Esophagus muscularis mucosa (tissue), 4 donors: ENCODE measurements around the gene HINT1. TPM values are rescaled to one million over a fixed set of nuclear protein-coding genes. Genes with fewer than 3 reads are reported as not detected.

Source experiments
- DNase-seq: peaks from one replicate; pipeline ENCODE4 v3.0.0-alpha.2; 2017; ENCODE audit errors: extremely low spot score
- H3K27ac ChIP-seq, 4 donors: fragments of 200-600 bp; sonication (generic); replicated peaks in 1 of 4; 1 replicate in 3 of 4; 2 replicates in 1 of 4; pipeline ENCODE4 v1.5.1; 2016 to 2019; ENCODE audit warnings: mild to moderate bottlenecking in 1 of 4
- H3K27me3 ChIP-seq, 4 donors: fragments of 200-600 bp; sonication (generic); one replicate each; pipeline versions ENCODE4 v1.5.1 to v1.6.0; 2016 to 2019
- H3K36me3 ChIP-seq, 4 donors: fragments of 200-600 bp; sonication (generic); one replicate each; pipeline ENCODE4 v1.5.1; 2016 to 2019
- H3K4me1 ChIP-seq, 4 donors: fragments of 200-600 bp; sonication (generic); one replicate each; pipeline ENCODE4 v1.5.1; 2016 to 2019
- H3K4me3 ChIP-seq, 4 donors: fragments of 200-600 bp; sonication (generic); 1 replicate in 2 of 4; 2 replicates in 2 of 4; pipeline ENCODE4 v1.5.1; 2016 to 2019; ENCODE audit warnings: mild to moderate bottlenecking in 4 of 4, moderate library complexity in 1 of 4
- H3K9me3 ChIP-seq, 4 donors: fragments of 200-600 bp; sonication (generic); 1 replicate in 3 of 4; 2 replicates in 1 of 4; pipeline ENCODE4 v1.5.1; 2016 to 2019
- EP300 ChIP-seq: sonication (generic); formaldehyde crosslinking; IDR thresholded peaks from one replicate; pipeline ENCODE4 v1.6.1; 2017; ENCODE audit warnings: antibody characterized with exemption
- POLR2A ChIP-seq: fragments of 450-650 bp; IDR thresholded peaks from one replicate; pipeline ENCODE4 v1.6.1; 2017; ENCODE audit warnings: antibody characterized with exemption, moderate library complexity, mild to moderate bottlenecking, low read depth
- POLR2AphosphoS5 ChIP-seq, 2 donors: sonication (generic); formaldehyde crosslinking; IDR thresholded peaks; one replicate each; pipeline ENCODE4 v1.6.1; 2017; ENCODE audit warnings: antibody characterized with exemption in 2 of 2
- WGBS: methylation state at CpG from one replicate; pipeline ENCODE4 v1.1.5; 2018; 5-methylcytosine and 5-hydroxymethylcytosine counted together
- intact Hi-C: fragments of 100-400 bp; cut with DNase I; formaldehyde crosslinking; loops from one replicate; pipeline ENCODE4 v1.15.1; 2023
- total RNA-seq, 4 donors: library from RNA; depleted of rRNA; stranded (reverse); fragments of >200 nt; gene quantifications; one replicate each; pipeline versions ENCODE4 v1.1.0 to v1.2.1, GENCODE V29; 2016
- TF ChIP-seq, protein P1 (sequence below), 3 experiments: fragments of 200-600 bp in 2 of 3; fragments of 450-650 bp in 1 of 3; sonication (generic) in 2 of 3; IDR thresholded peaks; one replicate each; pipeline ENCODE4 v1.5.1; 2017 to 2019; ENCODE audit warnings: antibody characterized with exemption in 3 of 3, mild to moderate bottlenecking in 2 of 3, moderate library complexity in 1 of 3

HINT1 gene
- total RNA-seq, 4 donors from 2014 or later, result 129 to 251 (median 201) TPM

DNA sequence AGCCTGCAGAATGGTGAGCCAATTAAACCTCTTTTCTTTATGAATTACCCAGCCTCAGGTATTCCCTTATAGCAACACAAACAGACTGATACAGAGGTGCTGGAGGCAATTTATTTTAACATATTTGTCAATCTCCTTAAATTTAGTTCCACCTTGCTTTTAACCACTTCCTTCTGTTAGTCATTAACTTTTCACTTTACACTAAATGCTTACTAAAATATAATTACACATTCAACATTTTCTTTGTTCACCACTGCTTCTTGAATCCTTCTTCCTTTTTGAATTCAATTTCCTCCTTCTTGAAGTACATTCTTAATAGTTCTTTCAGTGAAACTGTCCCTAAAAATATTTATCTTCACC, 45.1 kb upstream of the HINT1 start:
- Histone ChIP-seq H3K27me3 (no peaks in the 10 kb centered on the region), H3K9me3 (no peaks in the 10 kb centered on the region), H3K36me3 (no peaks in the 10 kb centered on the region), H3K4me3 (no peak overlapping the region), H3K27ac (no peak overlapping the region), H3K4me1 (peaks cover 0 to 10% (median 8%) of the 10 kb centered on the region in 4 donors)
- TF ChIP-seq POLR2A (no peak), POLR2AphosphoS5 (IDR thresholded peaks at IDR 0.05) (no peak), EP300 (no peak)
- TF ChIP-seq, protein P1, sequence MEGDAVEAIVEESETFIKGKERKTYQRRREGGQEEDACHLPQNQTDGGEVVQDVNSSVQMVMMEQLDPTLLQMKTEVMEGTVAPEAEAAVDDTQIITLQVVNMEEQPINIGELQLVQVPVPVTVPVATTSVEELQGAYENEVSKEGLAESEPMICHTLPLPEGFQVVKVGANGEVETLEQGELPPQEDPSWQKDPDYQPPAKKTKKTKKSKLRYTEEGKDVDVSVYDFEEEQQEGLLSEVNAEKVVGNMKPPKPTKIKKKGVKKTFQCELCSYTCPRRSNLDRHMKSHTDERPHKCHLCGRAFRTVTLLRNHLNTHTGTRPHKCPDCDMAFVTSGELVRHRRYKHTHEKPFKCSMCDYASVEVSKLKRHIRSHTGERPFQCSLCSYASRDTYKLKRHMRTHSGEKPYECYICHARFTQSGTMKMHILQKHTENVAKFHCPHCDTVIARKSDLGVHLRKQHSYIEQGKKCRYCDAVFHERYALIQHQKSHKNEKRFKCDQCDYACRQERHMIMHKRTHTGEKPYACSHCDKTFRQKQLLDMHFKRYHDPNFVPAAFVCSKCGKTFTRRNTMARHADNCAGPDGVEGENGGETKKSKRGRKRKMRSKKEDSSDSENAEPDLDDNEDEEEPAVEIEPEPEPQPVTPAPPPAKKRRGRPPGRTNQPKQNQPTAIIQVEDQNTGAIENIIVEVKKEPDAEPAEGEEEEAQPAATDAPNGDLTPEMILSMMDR (IDR thresholded peaks at IDR 0.05), result no peak
- intact Hi-C loops, result no loop called here
- no peak for DNase-seq

DNA sequence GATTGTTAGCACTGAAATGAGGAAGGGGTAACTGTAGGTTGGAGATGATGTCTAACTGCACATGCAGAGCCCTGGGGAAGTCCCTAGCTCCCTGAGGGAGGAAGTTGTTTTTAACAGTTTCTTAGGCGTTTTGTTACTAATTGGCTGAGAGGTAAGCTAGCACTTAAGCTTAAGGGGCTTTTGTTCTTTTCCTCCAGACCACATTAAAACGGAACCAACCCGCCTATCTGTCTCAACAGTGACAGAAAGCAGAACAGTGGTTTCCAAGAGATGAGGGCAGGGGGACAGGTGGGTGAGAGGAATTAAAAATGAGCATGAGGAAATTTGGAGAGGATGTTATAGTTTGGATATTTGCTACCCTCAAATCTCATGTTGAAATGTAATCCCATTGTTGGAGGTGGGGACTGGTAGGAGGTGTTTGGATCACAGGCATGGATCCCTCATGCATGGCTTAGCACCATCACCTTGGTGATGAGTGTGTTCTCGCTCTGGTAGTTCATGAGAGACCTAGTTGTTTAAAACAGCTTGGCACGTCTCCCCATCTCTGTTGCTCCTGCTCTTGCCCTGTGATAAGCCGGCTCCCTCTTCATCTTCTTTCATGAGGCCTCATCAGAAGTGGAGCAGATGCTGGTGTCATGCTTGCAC, 44.6 kb upstream of the HINT1 start:
- no peak for TF ChIP-seq POLR2AphosphoS5 (IDR thresholded peaks at IDR 0.05)
- no peak for TF ChIP-seq EP300
- no peak for TF ChIP-seq POLR2A
- TF ChIP-seq, protein P1 (IDR thresholded peaks at IDR 0.05), result no peak
- peaks cover 0 to 5% (median 3%) of the 10 kb centered on the region in 4 donors for H3K4me1 ChIP-seq
- no peaks in the 10 kb centered on the region for H3K27me3 ChIP-seq
- no peak for DNase-seq
- no peaks in the 10 kb centered on the region for H3K36me3 ChIP-seq
- no peak overlapping the region for H3K4me3 ChIP-seq
- H3K9me3 ChIP-seq, result no peaks in the 10 kb centered on the region
- intact Hi-C loops, result no loop called here
- H3K27ac ChIP-seq, result no peak overlapping the region
- 64% methylated on average over 6 of the region's 6 CpGs for WGBS

DNA sequence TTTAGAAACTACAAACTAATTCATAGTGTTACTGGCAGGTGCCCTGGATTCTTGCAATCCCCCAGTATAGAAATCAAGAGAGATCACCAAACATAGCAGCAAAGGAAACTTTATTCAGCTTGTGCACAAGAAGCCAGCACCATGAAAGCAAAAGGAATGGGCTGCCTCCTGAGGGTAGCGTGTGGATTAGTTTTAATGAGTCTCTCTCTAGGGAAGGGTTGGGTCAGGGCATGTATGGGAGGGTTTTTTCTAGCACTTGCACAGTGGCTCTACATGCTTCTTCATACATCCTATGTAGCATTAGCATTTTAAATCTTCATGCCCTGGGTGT, 44.1 kb upstream of the HINT1 start:
- Histone ChIP-seq H3K4me1 (no peaks in the 10 kb centered on the region), H3K27me3 (no peaks in the 10 kb centered on the region), H3K9me3 (no peaks in the 10 kb centered on the region), H3K4me3 (no peak overlapping the region), H3K27ac (no peak overlapping the region), H3K36me3 (no peaks in the 10 kb centered on the region)
- intact Hi-C loops, result no loop called here
- WGBS, result 71% methylated on average over 1 of the region's 1 CpG
- no peak for TF ChIP-seq POLR2A
- TF ChIP-seq POLR2AphosphoS5 (IDR thresholded peaks at IDR 0.05), result no peak
- TF ChIP-seq, protein P1 (IDR thresholded peaks at IDR 0.05), result no peak
- no peak for TF ChIP-seq EP300
- DNase-seq, result no peak

DNA sequence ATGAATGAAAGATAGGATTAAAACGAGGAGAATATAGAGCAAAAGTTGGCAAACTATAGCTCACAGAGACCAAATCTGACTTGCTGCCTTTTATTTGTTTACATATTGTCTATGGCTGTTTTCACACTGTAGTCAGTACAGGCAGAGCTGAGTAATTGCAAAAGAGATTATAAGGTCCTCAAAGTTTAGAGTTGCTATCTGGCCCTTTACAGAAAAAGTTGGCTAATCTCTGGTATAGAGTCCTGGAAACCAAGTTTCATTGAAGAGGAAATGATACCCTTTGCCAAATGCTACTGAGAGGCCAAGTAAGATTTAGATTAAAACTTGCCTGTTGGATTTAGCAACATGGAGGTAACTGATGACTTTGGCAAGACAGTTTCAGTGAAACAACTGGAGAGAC, 41.7 kb upstream of the HINT1 start:
- DNase-seq, result no peak
- no peak overlapping the region for H3K27ac ChIP-seq
- H3K4me1 ChIP-seq, result no peaks in the 10 kb centered on the region
- no peak for TF ChIP-seq EP300
- TF ChIP-seq, protein P1 (IDR thresholded peaks at IDR 0.05), result no peak
- no peak for TF ChIP-seq POLR2A
- TF ChIP-seq POLR2AphosphoS5 (IDR thresholded peaks at IDR 0.05), result no peak
- no peak overlapping the region for H3K4me3 ChIP-seq
- H3K36me3 ChIP-seq, result peaks cover 0 to 7% (median 0%) of the 10 kb centered on the region in 4 donors
- no peaks in the 10 kb centered on the region for H3K27me3 ChIP-seq
- no peaks in the 10 kb centered on the region for H3K9me3 ChIP-seq
- 49% methylated on average over 1 of the region's 1 CpG for WGBS
- intact Hi-C loops, result no loop called here

DNA sequence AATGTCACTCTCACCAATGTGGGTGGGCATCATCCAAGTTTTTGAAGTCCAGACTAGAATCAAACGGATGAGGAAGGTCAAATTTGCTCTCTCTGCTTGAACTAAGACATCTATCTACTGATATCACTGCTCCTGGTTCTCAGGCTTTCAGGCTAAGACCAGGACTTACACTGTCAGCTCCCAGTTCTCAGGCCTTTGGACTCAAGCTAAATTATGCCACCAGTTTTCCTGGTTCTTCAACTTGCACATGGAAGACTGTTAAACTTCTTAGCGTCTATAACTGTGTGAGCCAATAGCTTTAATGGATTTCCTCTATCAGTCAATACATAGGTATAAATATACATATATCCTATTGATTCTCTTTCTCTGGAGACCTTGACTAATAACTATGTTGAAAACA, 41.0 kb upstream of the HINT1 start:
- Histone ChIP-seq H3K4me3 (no peak overlapping the region), H3K9me3 (no peaks in the 10 kb centered on the region), H3K36me3 (peaks cover 0 to 11% (median 0%) of the 10 kb centered on the region in 4 donors), H3K4me1 (no peaks in the 10 kb centered on the region), H3K27ac (no peak overlapping the region), H3K27me3 (no peaks in the 10 kb centered on the region)
- intact Hi-C loops, result no loop called here
- DNase-seq, result no peak
- TF ChIP-seq EP300, result no peak
- no peak for TF ChIP-seq POLR2AphosphoS5 (IDR thresholded peaks at IDR 0.05)
- TF ChIP-seq, protein P1 (IDR thresholded peaks at IDR 0.05), result no peak
- no peak for TF ChIP-seq POLR2A
- WGBS, result 91% methylated on average over 2 of the region's 2 CpGs
